SHP77 (cell line): Measurements from ENCODE around the gene RBM28.

Experiments used
- DNase-seq, 2 experiments: peaks; one replicate each; lab custom pipeline; 2025; lab: John Stamatoyannopoulos, UW

Gene RBM28

GRCh38 chr7:128370491-128370890 is 26.8 kb upstream of the RBM28 start:
- DNase-seq = no peak

- no peak for DNase-seq
Observed at GRCh38 chr7:128366986-128367385, 23.3 kb upstream of the RBM28 start.

GRCh38 chr7:128366300-128366699 is 22.6 kb upstream of the RBM28 start:
- DNase-seq = no peak

- DNase-seq = no peak
Observed at GRCh38 chr7:128365432-128365831, 21.7 kb upstream of the RBM28 start.

- DNase-seq = no peak
Observed at GRCh38 chr7:128364166-128364870, 20.6 kb upstream of the RBM28 start.

GRCh38 chr7:128363261-128363721 is 19.6 kb upstream of the RBM28 start:
- no peak for DNase-seq

- DNase-seq = no peak
Observed at GRCh38 chr7:128362670-128363069, 19.0 kb upstream of the RBM28 start.

- peak in 1 of 2 experiments; percentile 26 for DNase-seq
Observed at GRCh38 chr7:128361411-128362379, 18.0 kb upstream of the RBM28 start, which contains the start of gene PRRT4. Gene PRRT4 (minus strand): TSS chr7:128361690.

- DNase-seq = no peak
Observed at GRCh38 chr7:128360359-128360678, 16.6 kb upstream of the RBM28 start.

GRCh38 chr7:128359939-128360338 is 16.2 kb upstream of the RBM28 start:
- no peak for DNase-seq

- DNase-seq = no peak
Observed at GRCh38 chr7:128359336-128359735, 15.6 kb upstream of the RBM28 start.

- no peak for DNase-seq
Observed at GRCh38 chr7:128358233-128358632, 14.5 kb upstream of the RBM28 start.

GRCh38 chr7:128357217-128357613 is 13.5 kb upstream of the RBM28 start:
- DNase-seq = no peak

- no peak for DNase-seq
Observed at GRCh38 chr7:128356546-128357216, 13.0 kb upstream of the RBM28 start.

GRCh38 chr7:128353610-128354009 is 9.9 kb upstream of the RBM28 start:
- DNase-seq = no peak

- no peak for DNase-seq
Observed at GRCh38 chr7:128353189-128353588, 9.5 kb upstream of the RBM28 start.

GRCh38 chr7:128352636-128353035 is 8.9 kb upstream of the RBM28 start:
- DNase-seq = no peak

- DNase-seq = no peak
Observed at GRCh38 chr7:128352153-128352537, 8.4 kb upstream of the RBM28 start.

- no peak for DNase-seq
Observed at GRCh38 chr7:128351296-128352152, 7.8 kb upstream of the RBM28 start.

GRCh38 chr7:128350708-128351295 is 7.1 kb upstream of the RBM28 start:
- DNase-seq = no peak

- no peak for DNase-seq
Observed at GRCh38 chr7:128349466-128349825, 5.7 kb upstream of the RBM28 start.
